Suprapubic skin (tissue), 4 donors: ENCODE data around the gene VGLL2. TPM values are rescaled to one million over a fixed set of nuclear protein-coding genes. Genes with fewer than 3 reads are reported as not detected.

Experiments used
- DNase-seq, 2 donors: peaks; one replicate each; pipeline ENCODE4 v3.0.0-alpha.2; 2019; ENCODE audit warnings: low spot score in 2 of 2
- H3K27ac ChIP-seq: fragments of 200-600 bp; sonication (generic); one replicate; pipeline ENCODE4 v1.5.1; 2019
- H3K27me3 ChIP-seq: fragments of 200-600 bp; sonication (generic); one replicate; pipeline ENCODE4 v1.5.1; 2019
- H3K36me3 ChIP-seq: fragments of 200-600 bp; sonication (generic); one replicate; pipeline ENCODE4 v1.5.1; 2019
- H3K4me1 ChIP-seq: fragments of 200-600 bp; sonication (generic); one replicate; pipeline ENCODE4 v1.5.1; 2019
- H3K4me3 ChIP-seq: fragments of 200-600 bp; sonication (generic); one replicate; pipeline ENCODE4 v1.5.1; 2019; ENCODE audit warnings: mild to moderate bottlenecking
- H3K9me3 ChIP-seq: fragments of 200-600 bp; sonication (generic); one replicate; pipeline ENCODE4 v1.5.1; 2019
- EP300 ChIP-seq: sonication (generic); formaldehyde crosslinking; IDR thresholded peaks from one replicate; pipeline ENCODE4 v1.6.1; 2017; ENCODE audit warnings: antibody characterized with exemption
- POLR2A ChIP-seq, 2 donors: fragments of 450-650 bp; IDR thresholded peaks; one replicate each; pipeline ENCODE4 v1.6.1; 2017; ENCODE audit warnings: antibody characterized with exemption in 2 of 2, mild to moderate bottlenecking in 2 of 2, moderate library complexity in 2 of 2
- POLR2AphosphoS5 ChIP-seq, 3 donors: sonication (generic); formaldehyde crosslinking; IDR thresholded peaks; one replicate each; pipeline ENCODE4 v1.6.1; 2017; ENCODE audit warnings: antibody characterized with exemption in 3 of 3
- WGBS: methylation state at CpG from one replicate; pipeline ENCODE4 v1.1.5; 2018; 5-methylcytosine and 5-hydroxymethylcytosine counted together
- total RNA-seq, 4 donors: library from RNA; depleted of rRNA; stranded (reverse); fragments of >200 nt; gene quantifications; one replicate each; pipeline ENCODE4 v1.1.0, GENCODE V29; 2016
- TF ChIP-seq, protein P1 (sequence below), 2 donors: fragments of 200-600 bp in 1 of 2; fragments of 450-650 bp in 1 of 2; sonication (generic) in 1 of 2; IDR thresholded peaks; one replicate each; pipeline ENCODE4 v1.5.1; 2016 to 2019; ENCODE audit warnings: antibody characterized with exemption in 2 of 2, mild to moderate bottlenecking in 1 of 2, moderate library complexity in 1 of 2

Gene VGLL2
- total RNA-seq, 4 donors from 2014 or later, result not detected

DNA sequence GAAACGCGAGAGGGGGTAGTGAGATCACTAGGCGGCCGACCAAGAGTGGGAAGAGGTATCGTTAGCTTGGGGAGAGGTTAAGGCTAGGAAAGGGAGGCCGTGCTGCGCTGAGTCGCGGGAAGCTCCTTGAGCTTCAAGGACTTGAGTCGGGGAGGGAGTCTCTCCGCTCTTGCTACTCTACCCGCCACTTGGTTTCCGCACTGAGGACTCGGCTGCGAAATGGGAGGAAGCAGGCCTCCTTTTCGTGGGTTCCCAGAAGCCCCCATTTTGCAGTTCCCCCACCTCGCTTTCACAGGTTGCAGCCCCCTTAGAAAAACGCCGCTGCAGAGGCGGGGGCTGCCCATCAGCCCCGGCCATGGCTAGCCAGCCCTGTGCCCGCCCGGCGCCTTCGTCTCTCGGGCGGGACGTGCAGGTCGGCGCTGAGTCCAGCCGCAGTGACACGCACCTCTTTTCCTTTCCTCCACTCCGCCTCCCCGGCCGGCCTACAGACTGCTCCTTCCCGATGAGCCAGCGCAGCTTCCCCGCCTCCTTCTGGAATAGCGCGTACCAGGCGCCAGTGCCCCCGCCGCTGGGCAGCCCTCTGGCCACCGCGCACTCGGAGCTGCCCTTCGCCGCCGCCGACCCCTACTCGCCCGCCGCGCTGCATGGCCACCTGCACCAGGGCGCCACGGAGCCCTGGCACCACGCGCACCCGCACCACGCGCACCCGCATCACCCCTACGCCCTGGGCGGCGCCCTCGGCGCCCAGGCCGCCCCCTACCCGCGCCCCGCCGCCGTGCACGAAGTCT lies 4.9 kb downstream of the VGLL2 start:
- H3K9me3 ChIP-seq, result no peaks in the 10 kb centered on the region
- peak overlapping the region; percentile 39 for H3K4me3 ChIP-seq
- peaks cover 99% of the 10 kb centered on the region for H3K27me3 ChIP-seq
- no peak for DNase-seq
- 4% methylated on average over 29 of the region's 74 CpGs for WGBS
- H3K27ac ChIP-seq, result no peak overlapping the region
- TF ChIP-seq POLR2A (IDR thresholded peaks at IDR 0.05) (no peak), EP300 (no peak), POLR2AphosphoS5 (IDR thresholded peaks at IDR 0.05) (no peak)
- TF ChIP-seq, protein P1, sequence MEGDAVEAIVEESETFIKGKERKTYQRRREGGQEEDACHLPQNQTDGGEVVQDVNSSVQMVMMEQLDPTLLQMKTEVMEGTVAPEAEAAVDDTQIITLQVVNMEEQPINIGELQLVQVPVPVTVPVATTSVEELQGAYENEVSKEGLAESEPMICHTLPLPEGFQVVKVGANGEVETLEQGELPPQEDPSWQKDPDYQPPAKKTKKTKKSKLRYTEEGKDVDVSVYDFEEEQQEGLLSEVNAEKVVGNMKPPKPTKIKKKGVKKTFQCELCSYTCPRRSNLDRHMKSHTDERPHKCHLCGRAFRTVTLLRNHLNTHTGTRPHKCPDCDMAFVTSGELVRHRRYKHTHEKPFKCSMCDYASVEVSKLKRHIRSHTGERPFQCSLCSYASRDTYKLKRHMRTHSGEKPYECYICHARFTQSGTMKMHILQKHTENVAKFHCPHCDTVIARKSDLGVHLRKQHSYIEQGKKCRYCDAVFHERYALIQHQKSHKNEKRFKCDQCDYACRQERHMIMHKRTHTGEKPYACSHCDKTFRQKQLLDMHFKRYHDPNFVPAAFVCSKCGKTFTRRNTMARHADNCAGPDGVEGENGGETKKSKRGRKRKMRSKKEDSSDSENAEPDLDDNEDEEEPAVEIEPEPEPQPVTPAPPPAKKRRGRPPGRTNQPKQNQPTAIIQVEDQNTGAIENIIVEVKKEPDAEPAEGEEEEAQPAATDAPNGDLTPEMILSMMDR (IDR thresholded peaks at IDR 0.05), result no peak
- no peaks in the 10 kb centered on the region for H3K36me3 ChIP-seq
- H3K4me1 ChIP-seq, result peaks cover 26% of the 10 kb centered on the region

DNA sequence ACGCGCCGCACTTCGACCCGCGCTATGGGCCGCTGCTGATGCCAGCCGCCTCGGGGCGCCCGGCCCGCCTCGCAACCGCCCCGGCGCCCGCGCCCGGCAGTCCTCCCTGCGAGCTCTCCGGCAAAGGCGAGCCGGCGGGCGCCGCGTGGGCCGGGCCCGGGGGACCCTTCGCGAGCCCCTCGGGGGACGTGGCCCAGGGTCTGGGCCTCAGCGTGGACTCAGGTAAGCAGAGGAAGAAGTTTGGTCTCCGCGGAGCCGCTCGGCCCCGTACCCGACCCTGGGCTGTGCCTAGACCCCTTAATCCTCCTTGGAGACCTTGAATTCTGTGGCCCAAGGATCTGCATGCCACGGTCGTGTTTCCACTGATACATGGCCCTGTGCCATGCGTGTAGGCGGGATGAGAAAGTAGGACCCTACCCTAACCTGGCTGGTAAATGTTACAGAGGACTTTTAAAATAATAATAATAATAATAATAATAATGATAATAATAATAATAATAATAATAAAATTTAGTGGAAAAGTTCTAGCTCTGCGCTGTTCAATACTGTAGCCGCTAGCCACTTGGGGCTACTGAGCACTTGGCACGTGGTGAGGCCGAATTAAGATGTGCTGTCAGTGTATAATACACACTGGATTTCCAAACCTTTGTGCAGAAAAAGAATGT lies 5.6 kb downstream of the VGLL2 start:
- Histone ChIP-seq H3K27me3 (peaks cover 97% of the 10 kb centered on the region), H3K4me3 (peak overlapping the region; percentile 39)
- DNase-seq, result no peak

DNA sequence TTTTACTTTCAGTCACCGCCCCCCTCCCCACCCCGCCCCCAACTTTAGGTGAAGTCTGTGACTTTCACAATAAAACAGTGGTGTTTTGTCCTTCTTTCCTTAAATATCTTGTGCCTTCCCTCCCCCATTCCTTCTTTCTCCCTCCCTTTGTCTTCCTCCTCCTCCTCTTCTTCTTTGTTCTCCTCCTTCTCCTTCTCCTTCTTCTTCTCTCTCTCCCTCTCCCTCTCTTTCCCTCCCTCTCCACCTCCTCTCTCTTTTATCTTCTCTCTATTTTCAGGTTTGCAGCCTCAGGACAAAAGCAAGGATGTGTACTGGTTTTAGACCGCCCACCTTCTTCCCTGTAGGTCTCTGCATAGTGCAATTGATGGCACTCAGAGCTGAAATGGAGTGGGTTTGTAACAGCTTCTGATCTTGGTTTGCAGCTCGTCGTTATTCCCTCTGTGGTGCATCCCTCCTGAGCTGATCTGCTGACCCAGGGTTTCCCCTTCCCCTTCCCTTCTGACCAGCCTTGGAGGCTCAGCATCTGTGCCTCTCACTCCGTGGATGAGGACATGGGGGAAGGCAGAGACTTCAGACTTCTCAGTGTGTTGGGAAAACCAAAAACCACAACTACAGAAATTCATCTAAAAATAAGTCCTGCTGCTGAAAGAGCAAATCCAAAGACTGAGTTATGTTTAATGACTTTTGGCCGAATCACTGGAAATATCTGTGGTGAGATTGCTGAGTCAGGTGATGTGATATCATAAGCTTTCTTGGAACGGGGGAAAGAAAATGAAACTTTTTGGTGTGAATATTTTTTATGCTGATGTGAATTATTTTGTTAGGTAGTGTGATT lies 6.9 kb downstream of the VGLL2 start:
- H3K4me1 ChIP-seq, result peaks cover 13% of the 10 kb centered on the region
- H3K27me3 ChIP-seq, result peaks cover 90% of the 10 kb centered on the region
- WGBS, result 12% methylated on average over 8 of the region's 8 CpGs
- no peak for DNase-seq
- no peak for TF ChIP-seq POLR2A (IDR thresholded peaks at IDR 0.05)
- no peak for TF ChIP-seq EP300
- no peak for TF ChIP-seq POLR2AphosphoS5 (IDR thresholded peaks at IDR 0.05)
- TF ChIP-seq, protein P1 (IDR thresholded peaks at IDR 0.05), result no peak
- no peak overlapping the region for H3K4me3 ChIP-seq
- H3K9me3 ChIP-seq, result no peaks in the 10 kb centered on the region
- H3K27ac ChIP-seq, result no peak overlapping the region
- H3K36me3 ChIP-seq, result no peaks in the 10 kb centered on the region

More for the DNA sequence above, 5.6 kb downstream of the VGLL2 start:
- no peaks in the 10 kb centered on the region for H3K9me3 ChIP-seq
- peaks cover 19% of the 10 kb centered on the region for H3K4me1 ChIP-seq
- 6% methylated on average over 16 of the region's 48 CpGs for WGBS
- H3K27ac ChIP-seq, result no peak overlapping the region
- no peak for TF ChIP-seq POLR2A (IDR thresholded peaks at IDR 0.05)
- H3K36me3 ChIP-seq, result no peaks in the 10 kb centered on the region

DNA sequence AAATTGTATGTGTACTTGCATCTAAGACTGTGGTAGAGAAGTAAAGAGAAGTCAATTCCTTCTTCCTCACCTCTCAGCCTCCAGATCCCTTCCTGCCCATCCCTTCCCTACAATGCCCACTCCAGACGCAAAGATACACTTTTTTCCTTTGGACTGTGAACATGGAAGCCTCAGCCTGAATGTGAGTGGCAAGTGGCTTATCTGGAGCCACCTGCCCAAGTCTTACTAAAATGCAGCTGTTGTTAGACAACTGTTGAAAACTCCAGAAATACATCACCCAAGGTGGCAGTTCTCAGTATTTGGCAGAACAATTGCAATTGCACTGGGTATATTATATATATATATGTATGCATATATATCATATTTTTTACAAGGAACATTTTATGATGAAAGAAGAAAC lies 7.5 kb downstream of the VGLL2 start:
- Histone ChIP-seq H3K27ac (no peak overlapping the region), H3K4me1 (peaks cover 13% of the 10 kb centered on the region), H3K4me3 (no peak overlapping the region), H3K36me3 (no peaks in the 10 kb centered on the region), H3K9me3 (no peaks in the 10 kb centered on the region), H3K27me3 (peaks cover 83% of the 10 kb centered on the region)
- DNase-seq, result no peak
- WGBS, result 35% methylated on average over 1 of the region's 1 CpG
- TF ChIP-seq POLR2AphosphoS5 (IDR thresholded peaks at IDR 0.05), result no peak
- TF ChIP-seq EP300, result no peak
- TF ChIP-seq, protein P1 (IDR thresholded peaks at IDR 0.05), result no peak
- no peak for TF ChIP-seq POLR2A (IDR thresholded peaks at IDR 0.05)

DNA sequence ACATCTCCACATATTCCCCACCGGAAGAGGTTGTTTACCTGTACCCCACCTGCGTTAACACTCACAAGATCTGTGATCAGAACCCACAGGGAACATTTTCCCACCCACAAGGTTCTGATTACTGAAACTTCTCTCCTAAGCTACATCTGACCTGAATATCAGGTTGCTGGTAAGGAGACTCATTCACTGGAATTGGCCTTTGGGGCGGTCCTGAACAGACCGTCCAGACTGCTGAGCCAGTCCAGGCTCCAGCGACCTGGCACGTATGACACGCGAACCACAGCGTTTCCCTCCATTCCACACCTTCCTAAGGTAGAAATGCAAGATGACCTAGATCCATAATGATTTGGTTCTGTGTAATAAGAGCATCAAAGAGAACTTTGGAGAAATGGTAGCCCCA lies 9.8 kb downstream of the VGLL2 start:
- WGBS, result 85% methylated on average over 9 of the region's 9 CpGs
- Histone ChIP-seq H3K36me3 (no peaks in the 10 kb centered on the region), H3K9me3 (no peaks in the 10 kb centered on the region), H3K4me1 (peaks cover 8% of the 10 kb centered on the region), H3K27me3 (peaks cover 60% of the 10 kb centered on the region), H3K4me3 (no peak overlapping the region), H3K27ac (no peak overlapping the region)
- no peak for DNase-seq
- TF ChIP-seq EP300 (no peak), POLR2A (IDR thresholded peaks at IDR 0.05) (no peak), POLR2AphosphoS5 (IDR thresholded peaks at IDR 0.05) (no peak)
- TF ChIP-seq, protein P1 (IDR thresholded peaks at IDR 0.05), result no peak
